CD4-positive, alpha-beta T cell treated with Interleukin-6 for 4 hours (primary cell): ENCODE results near the gene FBLN1.

Experiments
- DNase-seq: peaks from one replicate; pipeline ENCODE4 v3.0.0-alpha.2; 2020; ENCODE audit warnings: mixed read lengths

FBLN1 gene

GRCh38 chr22:45644714-45645113 is 142.0 kb downstream of the FBLN1 start:
- DNase-seq, result no peak

DNA sequence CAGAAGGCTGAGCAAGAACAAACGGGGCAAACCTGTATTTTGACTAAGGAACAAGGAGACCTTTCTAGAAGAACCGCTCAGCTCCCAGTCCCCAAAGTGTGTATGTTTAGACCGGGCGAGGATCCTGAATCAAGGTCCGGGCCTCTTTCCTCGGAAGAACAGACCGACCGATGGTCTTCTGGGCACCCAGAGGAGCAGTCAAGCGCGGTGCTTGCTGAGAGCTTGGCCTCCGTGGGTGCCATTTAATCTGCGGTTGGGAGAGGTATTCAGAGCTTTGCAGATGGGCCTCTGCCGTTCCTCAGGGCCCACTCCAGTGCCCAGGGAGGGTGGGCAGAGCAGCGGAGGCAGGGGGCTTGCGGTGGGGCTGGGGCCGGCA is 142.5 kb downstream of the FBLN1 start:
- DNase-seq, result no peak

GRCh38 chr22:45645526-45646414 is 143.1 kb downstream of the FBLN1 start:
- peak; percentile 78 for DNase-seq

- DNase-seq, result no peak
These were observed 145.0 kb downstream of the FBLN1 start for GRCh38 chr22:45647532-45648225.

- DNase-seq, result no peak
These were observed 145.8 kb downstream of the FBLN1 start for GRCh38 chr22:45648301-45649117.

DNA sequence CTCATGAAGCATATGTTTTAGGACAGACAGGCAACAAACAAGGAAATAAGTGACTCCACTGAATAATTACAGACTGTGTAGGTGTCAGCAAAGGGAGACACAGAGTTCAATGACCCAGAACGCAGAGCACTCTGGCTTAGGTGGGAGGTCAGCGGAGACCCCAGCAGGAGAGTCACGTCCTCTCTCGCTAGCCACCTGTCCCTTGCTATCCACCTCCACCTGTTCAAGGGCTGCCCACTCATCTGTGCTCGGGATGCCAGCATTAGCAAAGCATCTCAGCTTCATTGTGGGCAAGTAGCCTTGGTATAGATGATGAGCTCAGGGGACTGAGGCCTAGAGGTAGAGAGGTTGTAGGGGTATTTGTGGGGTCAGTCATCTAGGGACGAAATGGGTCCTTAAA is 147.1 kb downstream of the FBLN1 start:
- DNase-seq, result no peak

DNA sequence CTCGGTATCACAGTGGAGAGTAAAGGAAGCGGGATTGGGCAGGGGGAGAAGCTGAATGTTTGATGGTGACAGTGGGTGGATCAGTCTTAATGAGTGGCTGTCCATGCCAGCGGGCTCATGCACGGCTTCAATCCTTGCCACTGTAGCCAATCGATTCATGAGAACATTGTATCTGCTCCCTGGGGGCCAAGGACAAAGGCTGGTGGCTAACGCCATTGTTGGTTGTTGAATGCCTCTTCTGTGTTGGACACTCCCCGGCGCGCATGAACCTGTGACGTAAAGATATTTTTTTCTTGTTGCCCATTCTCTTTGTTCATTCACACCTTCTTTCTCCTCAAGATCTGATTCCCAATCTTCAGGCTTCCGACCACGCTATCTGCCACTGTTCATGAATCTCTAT is 148.0 kb downstream of the FBLN1 start:
- DNase-seq, result no peak
